Measurements from ENCODE around the gene BSG.

DNA sequence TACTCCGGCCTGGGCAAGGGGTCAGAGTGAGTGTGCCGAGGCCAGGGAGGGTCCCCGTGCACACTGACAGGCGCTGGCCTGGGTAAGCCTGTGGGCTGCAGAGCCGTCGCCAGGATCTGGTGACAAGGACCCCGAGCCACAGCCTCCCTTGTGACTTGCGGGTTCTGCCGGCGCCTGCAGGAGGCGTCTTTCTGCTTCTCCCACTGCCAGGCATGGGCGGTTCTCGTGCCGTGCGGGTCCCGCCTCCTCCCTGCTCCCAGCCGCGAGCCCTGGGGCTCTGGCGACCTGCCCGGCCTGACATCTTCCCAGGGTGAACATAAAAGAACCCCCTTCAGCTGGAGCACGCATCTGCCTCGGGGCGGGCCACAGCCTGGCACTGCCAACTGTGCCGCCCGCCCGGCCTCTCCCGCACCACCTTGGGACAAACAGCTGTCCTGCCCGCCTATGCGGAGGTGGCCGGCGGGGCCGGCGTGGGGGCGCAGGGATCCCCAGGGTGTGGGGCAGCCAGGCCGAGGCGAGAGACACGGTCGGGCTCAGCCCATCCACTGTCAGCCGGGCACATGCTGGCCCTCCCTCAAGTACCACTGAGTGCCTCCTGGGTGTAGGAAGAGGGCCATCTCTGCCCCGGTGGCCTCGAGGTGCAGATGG, 15.8 kb downstream of the BSG start:
- TF ChIP-seq, protein P1, sequence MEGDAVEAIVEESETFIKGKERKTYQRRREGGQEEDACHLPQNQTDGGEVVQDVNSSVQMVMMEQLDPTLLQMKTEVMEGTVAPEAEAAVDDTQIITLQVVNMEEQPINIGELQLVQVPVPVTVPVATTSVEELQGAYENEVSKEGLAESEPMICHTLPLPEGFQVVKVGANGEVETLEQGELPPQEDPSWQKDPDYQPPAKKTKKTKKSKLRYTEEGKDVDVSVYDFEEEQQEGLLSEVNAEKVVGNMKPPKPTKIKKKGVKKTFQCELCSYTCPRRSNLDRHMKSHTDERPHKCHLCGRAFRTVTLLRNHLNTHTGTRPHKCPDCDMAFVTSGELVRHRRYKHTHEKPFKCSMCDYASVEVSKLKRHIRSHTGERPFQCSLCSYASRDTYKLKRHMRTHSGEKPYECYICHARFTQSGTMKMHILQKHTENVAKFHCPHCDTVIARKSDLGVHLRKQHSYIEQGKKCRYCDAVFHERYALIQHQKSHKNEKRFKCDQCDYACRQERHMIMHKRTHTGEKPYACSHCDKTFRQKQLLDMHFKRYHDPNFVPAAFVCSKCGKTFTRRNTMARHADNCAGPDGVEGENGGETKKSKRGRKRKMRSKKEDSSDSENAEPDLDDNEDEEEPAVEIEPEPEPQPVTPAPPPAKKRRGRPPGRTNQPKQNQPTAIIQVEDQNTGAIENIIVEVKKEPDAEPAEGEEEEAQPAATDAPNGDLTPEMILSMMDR (conservative IDR thresholded peaks at IDR 0.05 in 1 of 2, IDR thresholded peaks at IDR 0.05 in 1 of 2; ENCODE audit: low read depth in 1 of 2, low read length in 2 of 2): peak; percentile 46 to 73
- TF ChIP-seq EZH2 (IDR thresholded peaks at IDR 0.05; ENCODE audit: low read length, missing control alignments): no peak
